Osteoblast (primary cell): Measurements from ENCODE around the gene CACUL1. TPM values are rescaled to one million over a fixed set of nuclear protein-coding genes. Genes with fewer than 3 reads are reported as not detected.
"Not testable (repeated sequence)": the region's sequence is repeated elsewhere in the genome, so short reads cannot be mapped to it uniquely, and the experiment has no call there.

Experiments used
- DNase-seq: peaks from one replicate; pipeline ENCODE4 v3.0.0; 2011; ENCODE audit warnings: low spot score, mixed read lengths; ENCODE audit not compliant: insufficient read length; ENCODE audit errors: missing footprints
- H2AFZ ChIP-seq: 2 replicates; pipeline ENCODE4 v1.6.0; 2011; ENCODE audit warnings: mild to moderate bottlenecking, low read length
- H3K27ac ChIP-seq: 2 replicates; pipeline ENCODE4 v1.5.1; 2011; ENCODE audit warnings: mild to moderate bottlenecking, low read depth, low read length, moderate library complexity
- H3K27me3 ChIP-seq: 2 replicates; pipeline ENCODE4 v1.6.0; 2012; ENCODE audit warnings: mild to moderate bottlenecking, control low read depth, inconsistent platforms, low read length, moderate library complexity; ENCODE audit not compliant: insufficient read depth
- H3K36me3 ChIP-seq: 2 replicates; pipeline ENCODE4 v1.5.1; 2011; ENCODE audit warnings: mild to moderate bottlenecking, low read length, control low read depth, moderate library complexity; ENCODE audit not compliant: insufficient read depth
- H3K4me1 ChIP-seq: 2 replicates; pipeline ENCODE4 v1.5.1; 2011; ENCODE audit warnings: mild to moderate bottlenecking, low read length, control low read depth, moderate library complexity; ENCODE audit not compliant: insufficient read depth
- H3K4me2 ChIP-seq: 2 replicates; pipeline ENCODE4 v1.6.0; 2011; ENCODE audit warnings: mild to moderate bottlenecking, low read length; ENCODE audit not compliant: insufficient read depth
- H3K4me3 ChIP-seq: fragments of 200-600 bp; sonication (generic); 3 replicates; pipeline ENCODE4 v1.5.1; 2012; ENCODE audit warnings: mild to moderate bottlenecking, low read length, inconsistent platforms; ENCODE audit not compliant: insufficient read depth
- H3K79me2 ChIP-seq: 2 replicates; pipeline ENCODE4 v1.6.0; 2012; ENCODE audit warnings: mild to moderate bottlenecking, low read length, control low read depth, inconsistent platforms; ENCODE audit not compliant: insufficient read depth
- H3K9me3 ChIP-seq: 2 replicates; pipeline ENCODE4 v1.5.1; 2011; ENCODE audit warnings: low read depth, low read length, control low read depth
- H4K20me1 ChIP-seq: 2 replicates; pipeline ENCODE4 v1.6.0; 2012; ENCODE audit warnings: mild to moderate bottlenecking, low read length, control low read depth; ENCODE audit not compliant: insufficient read depth
- total RNA-seq: library from RNA; depleted of rRNA; stranded (reverse); fragments of >200 nt; gene quantifications from 2 replicates; pipeline ENCODE4 v1.2.3, GENCODE V29; 2012
- TF ChIP-seq, protein P1 (sequence below): IDR thresholded peaks from 2 replicates; pipeline ENCODE4 v1.5.1; 2011; ENCODE audit warnings: mild to moderate bottlenecking, low read depth, low read length, moderate library complexity; ENCODE audit errors: extremely low read depth

Gene CACUL1
- total RNA-seq, 1 donor, result 32.6 TPM

DNA sequence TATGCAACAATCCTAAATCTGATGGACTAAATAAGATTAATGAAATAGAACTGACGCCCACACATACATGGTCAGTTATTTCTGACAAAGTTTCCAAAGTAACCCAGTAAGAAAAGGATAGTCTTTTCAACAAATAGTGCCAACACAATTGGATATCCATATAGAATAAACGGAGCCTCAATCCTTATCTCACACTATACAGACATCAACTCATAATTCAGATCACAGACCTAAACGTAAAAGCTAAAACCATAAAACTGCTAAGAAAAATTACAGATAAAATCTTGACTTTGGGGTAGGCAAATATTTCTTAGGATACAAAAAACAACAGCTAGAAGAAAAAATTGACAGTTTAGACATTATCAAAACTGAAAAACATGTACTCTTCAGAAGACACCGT, 8.5 kb downstream of the CACUL1 start:
- DNase-seq, result no peak
- no peak overlapping the region for H2AFZ ChIP-seq
- TF ChIP-seq, protein P1, sequence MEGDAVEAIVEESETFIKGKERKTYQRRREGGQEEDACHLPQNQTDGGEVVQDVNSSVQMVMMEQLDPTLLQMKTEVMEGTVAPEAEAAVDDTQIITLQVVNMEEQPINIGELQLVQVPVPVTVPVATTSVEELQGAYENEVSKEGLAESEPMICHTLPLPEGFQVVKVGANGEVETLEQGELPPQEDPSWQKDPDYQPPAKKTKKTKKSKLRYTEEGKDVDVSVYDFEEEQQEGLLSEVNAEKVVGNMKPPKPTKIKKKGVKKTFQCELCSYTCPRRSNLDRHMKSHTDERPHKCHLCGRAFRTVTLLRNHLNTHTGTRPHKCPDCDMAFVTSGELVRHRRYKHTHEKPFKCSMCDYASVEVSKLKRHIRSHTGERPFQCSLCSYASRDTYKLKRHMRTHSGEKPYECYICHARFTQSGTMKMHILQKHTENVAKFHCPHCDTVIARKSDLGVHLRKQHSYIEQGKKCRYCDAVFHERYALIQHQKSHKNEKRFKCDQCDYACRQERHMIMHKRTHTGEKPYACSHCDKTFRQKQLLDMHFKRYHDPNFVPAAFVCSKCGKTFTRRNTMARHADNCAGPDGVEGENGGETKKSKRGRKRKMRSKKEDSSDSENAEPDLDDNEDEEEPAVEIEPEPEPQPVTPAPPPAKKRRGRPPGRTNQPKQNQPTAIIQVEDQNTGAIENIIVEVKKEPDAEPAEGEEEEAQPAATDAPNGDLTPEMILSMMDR, result no peak
- H3K9me3 ChIP-seq, result no peaks in the 10 kb centered on the region
- peaks cover 26% of the 10 kb centered on the region for H3K4me1 ChIP-seq
- no peak overlapping the region for H3K4me2 ChIP-seq
- H3K36me3 ChIP-seq, result no peaks in the 10 kb centered on the region
- H3K27ac ChIP-seq, result no peak overlapping the region
- no peaks in the 10 kb centered on the region for H3K27me3 ChIP-seq
- H3K4me3 ChIP-seq, result no peak overlapping the region
- H4K20me1 ChIP-seq, result peaks cover 44% of the 10 kb centered on the region
- H3K79me2 ChIP-seq, result peaks cover 88% of the 10 kb centered on the region

DNA sequence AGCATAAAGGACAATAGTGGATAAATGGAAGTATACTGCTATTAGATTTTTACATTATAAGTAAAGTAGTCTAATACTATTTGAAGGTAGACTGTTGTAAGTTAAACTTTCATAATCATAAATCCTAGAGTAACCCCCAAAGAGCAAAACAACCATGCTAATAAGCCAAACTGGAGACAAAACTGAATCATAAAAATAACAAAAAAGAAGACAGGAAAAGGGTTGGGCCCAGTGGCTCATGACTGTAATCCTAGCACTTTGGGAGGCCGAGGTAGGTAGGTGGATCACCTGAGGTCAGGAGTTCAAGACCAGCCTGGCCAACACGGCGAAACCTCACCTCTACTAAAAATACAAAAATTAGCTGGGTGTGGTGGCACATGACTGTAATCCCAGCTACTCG, 9.7 kb downstream of the CACUL1 start:
- H3K4me2 ChIP-seq, result no peak overlapping the region
- no peak for DNase-seq
- TF ChIP-seq, protein P1, result no peak
- H3K4me3 ChIP-seq, result no peak overlapping the region
- H3K27ac ChIP-seq, result no peak overlapping the region
- H3K79me2 ChIP-seq, result peaks cover 86% of the 10 kb centered on the region
- H2AFZ ChIP-seq, result no peak overlapping the region
- no peaks in the 10 kb centered on the region for H3K36me3 ChIP-seq
- H3K27me3 ChIP-seq, result no peaks in the 10 kb centered on the region
- H3K4me1 ChIP-seq, result peaks cover 26% of the 10 kb centered on the region
- peaks cover 35% of the 10 kb centered on the region for H4K20me1 ChIP-seq
- H3K9me3 ChIP-seq, result no peaks in the 10 kb centered on the region

DNA sequence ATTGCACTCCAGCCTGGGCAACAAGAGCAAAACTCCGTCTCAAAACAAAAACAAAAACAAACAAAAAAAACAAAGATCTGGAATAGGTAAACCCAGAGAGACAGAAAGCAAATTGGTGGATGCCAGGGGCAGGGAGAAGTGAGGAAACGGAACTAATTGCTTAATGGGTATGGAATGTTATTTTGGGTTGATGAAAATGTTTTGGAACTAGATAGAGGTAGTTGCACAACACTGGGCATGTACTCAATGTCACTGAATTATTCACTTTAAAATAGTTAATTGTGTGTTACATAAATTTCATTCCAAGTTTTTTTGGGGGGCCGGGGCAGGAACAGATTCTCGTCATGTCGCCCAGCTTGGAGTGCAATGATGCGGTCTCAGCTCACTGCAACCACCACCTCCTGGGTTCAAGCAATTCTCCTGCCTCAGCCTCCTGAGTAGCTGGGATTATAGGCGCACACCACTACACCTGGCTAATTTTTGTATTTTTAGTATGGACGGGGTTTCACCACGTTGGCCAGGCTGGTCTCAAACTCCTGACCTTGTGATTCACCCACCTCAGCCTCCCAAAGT, 10.3 kb downstream of the CACUL1 start:
- Histone ChIP-seq H4K20me1 (peaks cover 34% of the 10 kb centered on the region), H3K4me1 (peaks cover 26% of the 10 kb centered on the region), H3K79me2 (peaks cover 87% of the 10 kb centered on the region)
- not testable (repeated sequence) for H3K36me3 ChIP-seq, H2AFZ ChIP-seq, H3K27me3 ChIP-seq, H3K9me3 ChIP-seq, H3K4me3 ChIP-seq, DNase-seq, H3K4me2 ChIP-seq, H3K27ac ChIP-seq

DNA sequence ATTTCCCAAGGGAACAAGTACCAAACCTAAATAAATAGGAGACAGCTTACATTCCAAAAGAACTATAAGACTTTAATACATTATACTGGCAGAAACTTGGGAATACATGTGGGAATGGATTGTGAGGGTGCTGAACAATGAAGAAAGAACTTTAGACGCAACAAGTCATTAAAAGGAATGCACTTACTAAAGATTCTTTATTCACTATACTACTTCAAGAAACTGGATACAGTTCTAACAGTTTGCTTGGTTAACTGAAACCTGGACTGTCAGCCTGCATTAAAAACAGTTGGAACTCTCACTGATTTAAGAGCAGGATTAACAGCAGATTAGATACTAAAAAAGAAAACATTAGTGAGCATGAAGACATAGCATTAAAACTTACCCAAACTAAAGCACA, 12.0 kb downstream of the CACUL1 start:
- Histone ChIP-seq H3K4me2 (peak overlapping the region; percentile 6), H4K20me1 (peaks cover 36% of the 10 kb centered on the region)

More for the DNA sequence above, 12.0 kb downstream of the CACUL1 start:
- TF ChIP-seq, protein P1, result no peak
- Histone ChIP-seq H3K36me3 (no peaks in the 10 kb centered on the region), H2AFZ (no peak overlapping the region), H3K9me3 (no peaks in the 10 kb centered on the region), H3K4me1 (peaks cover 26% of the 10 kb centered on the region), H3K27me3 (no peaks in the 10 kb centered on the region), H3K27ac (peak overlapping the region; percentile 33), H3K79me2 (peaks cover 86% of the 10 kb centered on the region), H3K4me3 (no peak overlapping the region)
- no peak for DNase-seq
